IMR-90 (cell line): ENCODE data around the gene GRIK3.

Source experiments
- MAFK ChIP-seq: IDR thresholded peaks from 2 replicates; pipeline ENCODE4 v1.6.1; 2012; ENCODE audit warnings: low read depth, low read length, improper control_type of control experiment
- MAZ ChIP-seq: IDR thresholded peaks from 2 replicates; pipeline ENCODE4 v1.6.1; 2012; ENCODE audit warnings: low read depth, mild to moderate bottlenecking, low read length, improper control_type of control experiment, moderate library complexity, borderline replicate concordance
- POLR2A ChIP-seq: IDR thresholded peaks from 2 replicates; pipeline ENCODE4 v1.6.1; 2012; ENCODE audit warnings: mild to moderate bottlenecking, low read depth, low read length
- TF ChIP-seq, protein P1 (sequence below): conservative IDR thresholded peaks from 2 replicates; pipeline ENCODE4 v1.5.1; 2012; ENCODE audit warnings: mild to moderate bottlenecking, low read depth, low read length, improper control_type of control experiment
- TF ChIP-seq, protein P2 (sequence below): fragments of 150-350 bp; IDR thresholded peaks from 2 replicates; pipeline ENCODE4 v1.6.1; 2016; ENCODE audit warnings: low read depth, mild to moderate bottlenecking, low read length, moderate library complexity, borderline replicate concordance

DNA sequence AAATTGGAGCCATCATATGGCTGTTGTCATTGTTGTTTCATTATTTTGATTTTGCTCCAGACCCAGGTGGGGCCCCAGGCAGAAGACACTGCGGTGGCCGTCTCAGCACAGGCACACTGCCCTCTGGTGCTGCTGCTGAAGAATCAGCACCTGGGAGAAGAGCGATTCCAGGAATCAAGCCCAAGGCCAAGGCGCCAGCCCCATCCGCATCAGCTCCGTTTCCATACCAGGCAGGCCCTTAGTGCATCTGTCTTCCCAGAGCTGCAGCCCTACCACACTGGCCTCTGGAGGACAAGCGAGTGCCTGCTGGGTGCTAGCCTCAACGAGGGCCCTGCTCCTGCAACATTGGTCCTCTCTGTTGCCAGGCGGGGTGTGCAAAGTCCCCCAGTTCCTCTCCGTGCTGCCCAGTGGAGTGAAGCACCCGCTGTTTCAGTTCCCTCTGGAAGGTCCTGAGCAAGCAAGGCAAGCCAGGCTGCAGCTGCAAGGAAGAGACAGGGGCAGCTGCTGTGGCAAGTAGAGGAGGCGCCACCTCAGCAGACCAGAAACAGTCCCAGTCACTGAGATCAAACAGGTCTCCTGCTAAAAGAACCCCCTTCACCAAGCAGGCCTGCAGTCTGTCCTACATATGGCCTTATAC is 5.2 kb downstream of the GRIK3 start:
- TF ChIP-seq, protein P1, sequence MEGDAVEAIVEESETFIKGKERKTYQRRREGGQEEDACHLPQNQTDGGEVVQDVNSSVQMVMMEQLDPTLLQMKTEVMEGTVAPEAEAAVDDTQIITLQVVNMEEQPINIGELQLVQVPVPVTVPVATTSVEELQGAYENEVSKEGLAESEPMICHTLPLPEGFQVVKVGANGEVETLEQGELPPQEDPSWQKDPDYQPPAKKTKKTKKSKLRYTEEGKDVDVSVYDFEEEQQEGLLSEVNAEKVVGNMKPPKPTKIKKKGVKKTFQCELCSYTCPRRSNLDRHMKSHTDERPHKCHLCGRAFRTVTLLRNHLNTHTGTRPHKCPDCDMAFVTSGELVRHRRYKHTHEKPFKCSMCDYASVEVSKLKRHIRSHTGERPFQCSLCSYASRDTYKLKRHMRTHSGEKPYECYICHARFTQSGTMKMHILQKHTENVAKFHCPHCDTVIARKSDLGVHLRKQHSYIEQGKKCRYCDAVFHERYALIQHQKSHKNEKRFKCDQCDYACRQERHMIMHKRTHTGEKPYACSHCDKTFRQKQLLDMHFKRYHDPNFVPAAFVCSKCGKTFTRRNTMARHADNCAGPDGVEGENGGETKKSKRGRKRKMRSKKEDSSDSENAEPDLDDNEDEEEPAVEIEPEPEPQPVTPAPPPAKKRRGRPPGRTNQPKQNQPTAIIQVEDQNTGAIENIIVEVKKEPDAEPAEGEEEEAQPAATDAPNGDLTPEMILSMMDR, result no peak
- TF ChIP-seq MAZ, result no peak
- TF ChIP-seq POLR2A, result no peak
- TF ChIP-seq MAFK, result no peak
- TF ChIP-seq, protein P2, sequence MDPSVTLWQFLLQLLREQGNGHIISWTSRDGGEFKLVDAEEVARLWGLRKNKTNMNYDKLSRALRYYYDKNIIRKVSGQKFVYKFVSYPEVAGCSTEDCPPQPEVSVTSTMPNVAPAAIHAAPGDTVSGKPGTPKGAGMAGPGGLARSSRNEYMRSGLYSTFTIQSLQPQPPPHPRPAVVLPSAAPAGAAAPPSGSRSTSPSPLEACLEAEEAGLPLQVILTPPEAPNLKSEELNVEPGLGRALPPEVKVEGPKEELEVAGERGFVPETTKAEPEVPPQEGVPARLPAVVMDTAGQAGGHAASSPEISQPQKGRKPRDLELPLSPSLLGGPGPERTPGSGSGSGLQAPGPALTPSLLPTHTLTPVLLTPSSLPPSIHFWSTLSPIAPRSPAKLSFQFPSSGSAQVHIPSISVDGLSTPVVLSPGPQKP, result no peak
